Hepatic stellate cell (primary cell): ENCODE data around the gene TENM3.

ENCODE experiments used
- DNase-seq: peaks from one replicate; pipeline ENCODE4 v3.0.0; 2011; ENCODE audit warnings: low spot score

Gene TENM3

DNA sequence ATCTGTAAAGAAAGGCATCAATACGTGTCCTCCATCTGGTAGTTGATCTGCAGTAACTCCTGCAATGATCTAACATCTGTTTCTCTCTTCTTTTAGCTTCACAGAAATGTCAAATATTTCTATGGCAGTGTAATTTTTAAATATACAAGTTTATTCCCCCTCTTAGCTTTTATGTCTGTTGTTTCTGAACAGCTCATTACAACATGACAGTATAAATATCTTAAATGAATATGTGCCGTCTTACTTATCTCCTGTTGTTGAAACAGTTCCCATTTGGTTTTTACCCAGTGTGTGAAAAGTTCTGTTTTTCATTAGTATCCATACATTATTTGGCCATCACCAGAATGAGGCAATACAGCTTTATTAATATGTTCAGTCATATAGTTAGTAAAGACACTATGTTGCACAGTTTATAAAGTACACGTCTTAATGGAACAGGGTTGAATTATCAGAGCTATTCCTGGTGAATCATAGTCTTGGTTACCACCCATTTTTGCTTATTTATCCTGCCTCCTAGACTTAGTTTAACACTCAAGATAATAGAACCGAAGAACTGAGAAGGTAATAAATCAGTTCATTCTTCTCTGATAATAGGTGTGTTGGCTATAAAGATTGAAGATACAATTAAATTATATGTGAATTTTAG lies 321.6 kb downstream of the TENM3 start:
- DNase-seq: no peak

DNA sequence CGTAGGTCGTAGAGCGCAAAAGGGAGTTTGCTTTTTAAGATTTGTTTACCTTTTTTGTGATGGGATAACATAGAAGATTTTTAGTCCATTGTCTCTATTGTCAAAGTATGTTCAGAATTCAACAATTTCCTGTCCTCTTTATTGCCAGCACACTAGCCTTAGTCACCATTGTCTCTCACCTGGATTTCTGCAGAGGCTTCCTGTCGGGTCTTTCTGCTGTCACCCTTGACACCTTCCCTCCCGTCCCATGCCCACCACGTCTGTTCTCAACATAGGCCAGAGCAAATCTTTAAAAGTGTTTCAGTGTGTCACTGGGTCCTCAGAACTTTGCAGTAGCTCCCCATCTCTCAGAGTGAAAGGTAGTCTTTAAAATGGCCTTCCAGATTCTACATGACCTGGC lies 323.9 kb downstream of the TENM3 start:
- no peak for DNase-seq

DNA sequence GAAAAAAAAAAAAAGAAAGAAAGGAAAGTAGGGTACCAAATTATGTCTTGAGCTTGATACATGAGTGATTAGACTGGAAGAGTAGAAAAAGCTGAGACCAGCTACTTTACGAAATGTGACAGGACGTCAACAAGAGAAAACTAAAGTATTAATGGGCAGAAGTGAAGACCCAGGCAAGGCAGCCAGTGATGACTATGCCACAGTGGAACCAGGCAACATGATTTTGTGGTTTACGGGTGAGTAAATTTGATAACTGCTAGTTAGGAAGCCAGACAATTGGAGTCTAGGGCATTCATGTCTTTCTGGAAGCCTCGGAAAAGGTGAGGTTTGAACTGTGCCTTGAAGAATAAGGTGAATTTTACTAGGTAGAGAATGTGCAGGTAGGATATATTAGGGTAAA lies 326.4 kb downstream of the TENM3 start:
- no peak for DNase-seq

DNA sequence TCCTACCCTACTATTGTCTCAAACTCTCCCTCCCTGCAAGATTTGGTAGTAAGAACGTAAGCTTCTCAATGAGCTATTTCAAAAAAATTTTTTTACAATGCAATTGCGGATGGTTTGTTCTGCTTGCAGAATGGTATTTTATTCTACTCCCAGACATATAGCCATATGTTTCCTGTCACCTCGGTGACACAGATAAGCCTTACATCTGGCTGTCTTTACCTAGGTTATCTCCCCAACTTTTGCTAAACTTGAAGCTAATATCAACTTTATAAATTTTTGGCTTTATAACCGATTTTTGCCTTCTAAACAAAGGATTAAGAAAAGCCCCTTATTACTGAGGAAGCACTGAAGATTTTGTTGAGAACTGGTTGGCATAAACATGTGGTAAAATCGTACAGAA lies 331.5 kb downstream of the TENM3 start:
- no peak for DNase-seq

DNA sequence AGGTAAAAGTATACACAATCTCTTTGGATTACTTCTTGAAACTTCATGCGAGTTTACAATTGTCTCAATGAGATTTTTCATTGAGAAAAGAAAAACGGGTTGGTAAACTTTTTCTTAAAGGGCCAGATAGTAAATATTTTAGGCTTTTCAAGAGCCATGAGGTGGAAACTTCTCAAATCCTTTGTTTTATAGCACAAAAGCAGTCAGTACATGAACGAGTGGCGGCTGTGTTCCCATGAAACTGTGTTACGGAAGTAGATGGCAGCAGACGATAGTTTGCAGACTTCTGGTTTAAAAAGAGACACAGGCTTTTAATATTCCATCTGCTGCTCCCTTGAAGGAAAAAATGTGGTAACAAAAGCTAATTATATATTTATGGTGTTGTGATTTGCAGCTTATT lies 332.0 kb downstream of the TENM3 start:
- no peak for DNase-seq

DNA sequence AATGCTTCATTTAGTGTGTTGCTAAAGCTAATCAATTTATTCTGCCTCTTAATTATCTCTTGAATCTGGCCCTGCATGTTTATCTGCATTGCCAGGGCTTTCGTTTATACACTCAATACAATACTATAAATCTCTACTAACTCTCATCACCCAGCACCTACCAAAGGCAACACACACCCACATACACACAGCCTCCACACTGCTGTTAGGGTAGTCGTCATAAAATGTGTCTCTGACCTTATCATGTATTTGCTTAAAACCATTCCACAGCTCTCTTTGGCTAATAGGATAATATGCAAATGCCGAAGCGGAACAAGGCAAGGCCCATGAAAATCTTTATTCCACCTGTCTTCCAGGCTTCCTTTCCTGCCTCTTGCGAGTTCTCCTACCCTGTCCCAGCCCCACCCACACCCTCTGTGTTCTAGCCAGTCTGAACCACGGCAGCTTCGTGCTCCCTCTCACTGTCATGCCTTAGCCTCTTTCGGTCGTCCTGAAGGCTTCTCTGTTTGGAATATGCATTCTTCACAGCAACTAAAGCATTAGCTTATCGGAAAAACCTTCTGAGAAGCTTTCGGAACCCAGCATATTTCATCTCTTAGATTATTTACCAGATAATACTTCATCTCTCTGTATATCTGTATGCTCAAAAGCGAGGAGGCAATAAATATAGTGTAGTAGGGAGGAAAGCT lies 333.5 kb downstream of the TENM3 start:
- DNase-seq: no peak

DNA sequence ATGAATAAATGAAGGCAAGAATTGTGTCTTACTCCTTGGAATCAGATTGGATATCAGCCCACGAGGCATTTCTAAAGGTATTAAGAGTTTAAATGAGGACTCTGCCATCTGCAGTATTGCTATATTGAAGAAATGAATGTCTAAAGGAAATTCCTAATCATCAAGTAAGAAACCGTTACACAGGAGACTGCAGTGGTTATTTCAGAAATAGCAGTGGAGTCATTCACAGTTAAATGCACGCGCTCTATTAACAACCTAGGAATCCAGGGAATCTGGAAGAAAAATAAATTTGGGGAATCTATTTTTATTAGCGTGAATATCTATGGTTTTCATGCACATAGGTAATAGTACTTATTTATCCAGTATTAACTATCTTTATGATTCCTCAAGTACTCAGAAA lies 334.2 kb downstream of the TENM3 start:
- DNase-seq: peak; percentile 8

DNA sequence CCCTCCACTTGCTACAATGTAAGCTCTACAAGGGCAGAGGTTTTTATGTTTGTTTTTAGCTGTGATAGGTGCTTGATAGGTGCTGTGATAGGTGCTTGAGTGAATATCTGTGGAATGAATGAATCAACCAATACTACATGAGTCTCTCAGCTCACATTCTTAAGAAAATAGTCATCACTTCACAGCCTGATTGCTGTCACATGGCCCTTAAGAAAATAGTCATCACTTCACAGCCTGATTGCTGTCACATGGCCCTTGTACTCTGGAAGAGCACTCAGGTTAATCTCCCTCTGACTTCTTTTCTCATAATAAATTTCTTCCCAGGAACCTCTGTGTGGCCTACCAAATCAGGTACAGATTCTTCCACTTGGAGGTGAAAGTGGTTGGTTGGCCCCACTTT lies 335.2 kb downstream of the TENM3 start:
- peak; percentile 12 for DNase-seq

DNA sequence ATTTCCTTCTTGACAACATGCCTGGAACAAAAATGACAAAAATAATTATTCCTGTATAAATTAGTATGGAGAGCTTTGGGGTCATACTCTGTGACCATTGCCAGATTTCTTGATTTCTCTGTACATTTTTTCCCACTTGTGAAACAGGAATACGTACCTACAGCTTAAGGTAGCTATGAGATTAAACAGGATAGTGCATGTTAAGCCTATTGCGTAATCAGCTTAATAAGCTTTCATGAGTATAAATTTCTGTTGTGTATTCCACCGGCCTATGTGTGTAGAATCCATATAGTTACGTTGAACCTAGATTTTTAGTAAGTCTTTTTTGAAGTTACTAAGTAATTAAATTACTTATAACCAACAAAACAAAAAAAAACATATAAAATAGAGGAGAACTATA lies 339.0 kb downstream of the TENM3 start:
- DNase-seq: no peak

DNA sequence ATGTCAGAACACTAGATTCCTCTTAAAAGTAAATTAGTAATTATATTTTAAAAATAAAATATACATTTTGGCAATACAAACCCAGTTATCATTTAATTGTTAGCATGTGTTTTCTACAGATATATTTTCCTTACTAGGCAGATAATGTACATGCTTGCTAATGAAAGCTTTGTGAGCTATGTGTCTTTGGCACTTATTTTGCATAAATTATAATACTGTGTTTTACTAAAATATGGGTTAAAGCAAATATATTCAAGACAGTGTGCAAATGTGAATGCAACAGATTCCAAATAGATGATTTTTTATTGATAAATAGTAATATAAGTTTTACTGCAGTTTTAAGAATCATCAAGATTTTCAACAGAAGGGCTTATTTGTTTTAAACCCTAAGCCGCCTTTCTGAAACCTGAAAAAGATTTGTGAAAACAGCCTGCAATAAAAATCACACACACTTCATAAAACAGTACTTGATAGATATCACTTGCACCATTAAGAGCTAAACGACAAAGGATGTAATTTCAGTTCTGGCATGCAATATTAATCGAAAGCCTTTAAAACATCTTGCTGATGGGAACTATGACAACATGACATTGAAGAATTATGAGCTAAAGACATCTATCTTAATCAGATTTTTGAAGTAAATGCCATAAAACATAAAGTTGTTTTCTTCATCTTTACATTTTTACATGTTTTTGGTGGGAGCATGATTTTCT lies 340.7 kb downstream of the TENM3 start:
- no peak for DNase-seq

DNA sequence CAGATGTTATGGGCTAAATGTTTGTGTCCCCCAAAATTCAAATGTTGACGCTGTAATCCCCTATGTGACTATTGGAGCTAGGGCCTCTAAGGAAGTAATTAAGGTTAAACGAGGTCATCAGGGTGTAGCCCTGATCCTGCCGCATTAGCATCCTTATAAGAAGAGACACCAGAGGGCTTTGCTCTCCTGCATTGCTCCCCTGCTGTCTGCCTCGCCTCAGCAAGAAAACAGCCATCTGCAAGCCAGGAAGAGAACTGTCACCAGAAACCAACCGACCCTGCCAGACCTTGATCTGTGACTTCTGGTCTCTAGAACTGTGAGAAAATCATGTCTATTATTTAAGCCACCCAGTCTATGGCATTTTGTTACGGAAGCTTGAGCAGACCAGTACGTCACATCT lies 342.1 kb downstream of the TENM3 start:
- no peak for DNase-seq

DNA sequence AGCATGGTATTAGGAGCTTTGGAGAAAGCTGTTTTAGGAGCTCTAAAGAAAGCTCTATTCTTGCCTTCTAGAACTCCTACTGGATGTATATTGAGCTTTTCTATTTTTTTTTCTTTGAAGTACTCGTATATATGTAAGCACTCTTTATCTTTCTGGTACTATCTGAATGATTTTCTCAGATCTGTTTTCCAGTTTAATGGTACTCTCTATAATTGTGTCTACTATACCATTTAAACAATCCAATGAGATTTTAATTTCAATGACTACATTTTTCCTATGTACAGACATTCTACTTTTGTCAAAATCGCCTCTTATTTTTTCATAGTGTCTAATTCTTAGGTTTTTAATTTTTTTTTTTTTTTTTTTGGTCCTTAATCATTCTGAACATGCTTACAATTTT lies 345.9 kb downstream of the TENM3 start:
- no peak for DNase-seq

DNA sequence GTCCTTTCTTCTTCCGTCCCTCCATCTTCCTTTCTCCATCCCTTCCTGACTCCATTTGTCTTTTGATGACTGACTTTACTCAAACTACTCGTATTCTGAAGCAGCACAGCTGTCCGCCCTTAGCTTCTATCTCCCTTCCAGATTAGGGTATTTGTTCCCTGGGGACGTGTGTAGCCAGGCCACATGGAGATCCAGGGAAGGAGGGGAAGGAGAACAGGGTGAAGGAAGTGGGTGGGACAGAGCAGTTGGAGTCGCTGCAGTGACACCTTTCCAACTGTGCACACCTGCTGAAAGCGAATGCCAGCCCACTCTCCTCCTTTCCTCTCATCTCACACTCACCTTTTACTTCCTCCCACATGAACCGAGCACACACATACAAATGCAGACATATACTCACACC lies 350.2 kb downstream of the TENM3 start:
- DNase-seq: no peak

DNA sequence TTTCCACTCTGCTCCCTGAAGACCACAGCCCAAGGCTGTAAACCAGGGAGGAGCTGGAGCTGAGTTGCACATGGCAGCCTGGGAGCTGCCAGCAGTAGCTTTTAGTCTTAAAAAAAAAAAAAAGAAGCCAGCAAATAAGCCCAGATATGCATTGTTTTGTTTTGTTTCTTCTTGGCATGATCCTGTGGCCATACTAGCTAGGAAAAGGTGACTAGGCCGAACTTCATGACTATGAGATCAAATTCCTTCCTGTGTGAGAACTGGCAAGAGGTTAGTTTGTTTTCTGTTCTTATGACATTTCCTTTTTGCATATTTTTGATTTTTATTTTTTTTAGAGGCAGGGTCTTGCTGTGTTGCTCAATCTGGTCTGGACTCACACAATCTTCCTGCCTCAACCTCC lies 350.7 kb downstream of the TENM3 start:
- DNase-seq: no peak

DNA sequence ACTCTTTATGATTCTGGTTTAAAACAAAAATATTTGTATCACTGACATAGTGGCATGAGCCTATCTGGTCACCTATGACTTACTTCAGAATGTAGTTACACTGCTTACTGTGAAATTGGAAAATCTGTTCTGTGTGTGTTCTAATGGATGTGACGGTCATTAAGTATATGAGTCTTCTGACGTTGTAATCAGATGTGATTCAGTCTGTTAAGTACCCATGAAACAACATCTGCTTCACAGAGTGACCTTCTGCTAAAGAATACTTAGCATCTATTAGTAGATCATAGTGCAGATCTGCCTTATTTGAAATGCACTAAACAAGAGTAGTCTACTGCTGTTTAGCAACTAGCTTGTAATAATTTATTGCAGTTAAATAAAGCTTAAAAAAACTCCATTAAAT lies 356.9 kb downstream of the TENM3 start:
- DNase-seq: no peak

DNA sequence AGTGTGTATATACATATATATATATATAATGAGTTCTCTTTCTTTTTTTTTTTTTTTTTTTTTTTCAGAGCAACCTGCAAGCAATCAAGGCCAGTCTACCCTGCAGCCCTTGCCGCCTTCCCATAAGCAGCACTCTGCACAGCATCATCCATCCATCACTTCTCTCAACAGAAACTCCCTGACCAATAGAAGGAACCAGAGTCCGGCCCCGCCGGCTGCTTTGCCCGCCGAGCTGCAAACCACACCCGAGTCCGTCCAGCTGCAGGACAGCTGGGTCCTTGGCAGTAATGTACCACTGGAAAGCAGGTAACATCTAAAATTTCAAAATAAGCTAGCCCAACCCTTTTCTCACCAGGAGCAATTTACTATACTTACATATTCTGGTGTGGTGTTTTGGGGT lies 357.7 kb downstream of the TENM3 start:
- DNase-seq: no peak

DNA sequence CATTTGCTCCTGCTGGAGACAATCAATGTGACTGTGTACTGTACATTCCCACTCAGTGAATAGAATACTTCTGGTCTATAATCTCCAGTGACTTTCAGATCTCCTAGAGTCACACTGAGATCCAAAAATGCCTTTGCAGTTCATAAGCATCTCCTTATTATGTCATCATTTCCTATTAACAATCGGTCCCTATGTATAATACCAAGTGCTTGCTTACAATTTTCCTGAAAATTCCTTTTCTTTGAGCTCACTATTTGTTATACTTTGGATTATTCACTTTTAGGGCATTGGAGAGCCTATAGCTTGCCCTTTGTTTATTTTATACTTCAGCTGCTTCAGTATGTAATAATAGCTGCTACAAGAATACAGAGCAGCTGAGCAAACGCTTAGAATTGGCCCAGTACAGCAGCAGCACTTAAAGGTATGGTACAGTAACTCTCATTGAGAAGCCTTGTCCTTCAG lies 361.0 kb downstream of the TENM3 start:
- peak; percentile 20 for DNase-seq

DNA sequence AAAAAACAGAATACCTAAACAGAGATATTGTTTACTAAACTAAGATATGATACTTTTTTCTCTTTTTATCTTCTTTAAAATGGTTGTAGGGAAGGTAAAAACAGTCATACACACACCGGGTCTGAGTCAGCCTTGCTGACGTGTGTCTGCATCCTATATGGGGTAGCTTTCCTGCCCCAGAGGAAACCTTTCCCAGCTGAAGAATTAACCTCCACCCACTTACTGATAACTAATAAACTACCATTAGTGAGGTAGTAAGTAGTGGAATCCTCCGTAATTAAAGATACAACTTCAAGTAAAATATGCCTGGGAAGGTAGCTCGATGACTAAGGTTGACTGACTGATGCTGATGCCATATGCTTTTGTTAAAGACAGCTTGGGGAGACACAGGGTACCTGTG lies 361.8 kb downstream of the TENM3 start:
- no peak for DNase-seq

DNA sequence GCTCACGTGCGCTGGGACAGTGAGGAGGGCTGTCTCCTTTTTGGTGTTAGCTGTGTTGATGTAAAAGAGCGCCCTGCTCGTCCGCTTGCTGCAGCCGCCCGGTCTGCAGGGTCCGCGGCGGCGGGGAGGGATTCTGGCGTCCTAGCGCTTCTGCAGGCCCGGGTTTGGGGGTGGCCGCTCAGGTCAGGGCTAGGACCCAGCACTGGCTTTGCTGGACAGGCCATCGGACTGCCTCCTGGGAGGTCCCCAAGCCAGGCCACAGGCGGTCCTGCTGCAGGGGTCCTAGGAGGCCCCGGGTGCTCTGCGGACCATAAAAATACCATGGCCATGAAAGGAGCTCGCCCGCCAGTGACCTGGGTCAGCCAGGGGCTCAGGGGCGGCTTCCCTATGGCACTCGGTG lies 365.3 kb downstream of the TENM3 start:
- no peak for DNase-seq

DNA sequence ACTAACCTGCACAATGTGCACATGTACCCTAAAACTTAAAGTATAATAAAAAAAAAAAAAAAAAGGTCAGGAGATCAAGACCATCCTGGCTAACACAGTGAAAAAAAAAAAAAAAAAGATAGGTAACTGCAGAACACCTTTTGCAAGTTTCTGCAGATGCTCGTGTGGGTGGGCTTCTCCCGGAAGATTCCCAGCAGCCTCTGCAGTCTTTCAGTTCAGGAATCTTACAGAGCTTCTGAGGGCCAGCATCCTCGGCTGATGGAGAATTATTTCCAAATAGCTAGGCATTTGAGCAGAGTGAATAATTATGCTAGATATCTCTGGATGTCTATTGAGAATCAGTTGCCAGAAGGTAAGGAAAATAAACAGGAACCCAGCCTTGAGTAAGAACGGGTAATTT lies 373.3 kb downstream of the TENM3 start:
- no peak for DNase-seq

DNA sequence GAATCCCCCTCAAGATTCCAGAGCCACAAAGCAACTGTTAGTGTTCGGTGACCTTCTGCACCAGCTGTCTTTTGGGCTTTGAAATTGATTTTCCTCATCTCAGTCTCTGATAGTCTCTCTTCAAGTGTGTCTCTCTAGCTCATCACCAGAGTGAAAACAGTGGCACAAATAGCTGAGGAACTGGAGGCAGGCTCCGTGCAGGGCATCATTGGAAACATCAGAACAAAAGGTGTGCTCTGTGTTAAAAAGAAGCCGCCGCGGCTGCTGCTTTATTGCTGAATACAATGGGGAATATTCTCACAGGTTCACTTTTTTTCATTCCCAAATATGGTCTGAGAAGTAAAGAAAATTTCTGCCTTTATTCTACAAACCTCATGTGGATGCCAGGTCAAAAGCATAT lies 376.5 kb downstream of the TENM3 start:
- no peak for DNase-seq

DNA sequence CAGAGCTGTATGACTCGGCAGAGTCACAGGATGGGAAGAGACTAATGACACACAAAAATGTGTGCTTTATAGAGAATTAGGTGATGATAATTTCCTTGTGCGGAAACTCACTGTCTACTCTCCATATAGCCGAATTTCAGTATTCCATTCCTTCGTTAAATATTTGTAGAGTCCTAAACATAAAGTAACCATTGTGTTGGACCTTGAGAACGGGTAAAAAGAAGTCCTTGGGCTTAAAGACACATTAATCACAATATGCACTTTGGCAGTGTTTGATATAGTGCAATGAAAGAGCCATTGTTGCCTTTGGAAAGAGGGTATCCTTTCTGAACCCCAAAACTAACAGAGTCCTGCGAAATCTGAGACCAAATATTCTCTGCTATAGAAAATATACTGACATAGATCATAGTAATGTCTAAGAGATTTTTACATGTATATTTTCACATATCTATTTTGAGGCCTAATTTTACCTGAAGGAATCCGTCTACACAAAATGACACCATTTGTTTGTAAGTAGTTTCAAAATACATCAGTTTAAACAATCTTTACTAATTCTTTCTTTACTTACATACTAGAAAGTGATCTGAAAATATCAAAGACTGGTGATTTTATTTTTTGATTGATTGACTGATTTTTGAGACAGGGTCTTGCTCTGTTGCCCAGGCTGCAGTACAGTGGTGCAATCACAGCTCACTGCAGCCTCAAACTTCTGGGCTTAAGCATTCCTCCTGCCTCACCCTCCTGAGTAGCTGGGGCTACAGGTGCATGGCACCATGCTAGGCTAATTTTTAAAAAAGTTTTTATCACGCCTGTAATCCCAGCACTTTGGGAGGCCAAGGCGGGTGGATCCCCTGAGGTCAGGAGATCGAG lies 377.1 kb downstream of the TENM3 start:
- no peak for DNase-seq

DNA sequence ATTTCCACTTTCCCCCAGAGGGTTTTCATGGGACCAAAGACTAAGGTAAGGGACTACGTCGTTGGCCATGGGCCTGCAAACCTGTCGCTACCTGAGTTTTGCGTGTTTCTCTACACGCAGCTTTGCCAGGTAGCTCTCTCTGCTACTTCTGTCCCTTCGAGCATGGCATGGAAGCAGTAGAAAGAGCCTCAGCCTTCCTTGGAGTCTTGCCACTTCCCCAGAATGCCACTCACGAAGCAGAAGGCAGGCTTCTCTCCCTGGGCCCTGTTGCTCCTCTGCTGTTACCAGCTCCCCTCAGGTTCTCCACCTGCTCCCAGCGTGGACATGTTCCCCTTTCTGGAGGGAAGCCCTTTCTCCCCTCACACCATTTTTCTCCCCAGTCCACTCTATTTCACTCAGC lies 381.1 kb downstream of the TENM3 start:
- DNase-seq: no peak
